Breast epithelium (tissue), 4 donors: ENCODE measurements around the gene GLIPR2. TPM values are rescaled to one million over a fixed set of nuclear protein-coding genes. Genes with fewer than 3 reads are reported as not detected.
A peak's percentile ranks its signal among the peaks of the same experiment; 100 is the strongest.

Experiments used
- DNase-seq, 2 donors: peaks; one replicate each; pipeline ENCODE4 v3.0.0-alpha.2; 2019; ENCODE audit warnings: low spot score in 2 of 2
- H3K27ac ChIP-seq, 2 donors: fragments of 200-600 bp; sonication (generic) in 1 of 2; one replicate each; pipeline ENCODE4 v1.5.1; 2016 to 2019; ENCODE audit warnings: mild to moderate bottlenecking in 1 of 2
- H3K27me3 ChIP-seq, 2 donors: fragments of 200-600 bp; sonication (generic) in 1 of 2; one replicate each; pipeline versions ENCODE4 v1.5.1 to v1.6.0; 2017 to 2019; ENCODE audit warnings: control low read depth in 1 of 2, mild to moderate bottlenecking in 1 of 2
- H3K36me3 ChIP-seq: fragments of 200-600 bp; one replicate; pipeline ENCODE4 v1.5.1; 2019
- H3K4me1 ChIP-seq, 2 donors: fragments of 200-600 bp; sonication (generic); one replicate each; pipeline ENCODE4 v1.5.1; 2016 to 2019; ENCODE audit warnings: control low read depth in 1 of 2
- H3K4me3 ChIP-seq, 3 donors: fragments of 200-600 bp; sonication (generic); 1 replicate in 2 of 3; 2 replicates in 1 of 3; pipeline ENCODE4 v1.5.1; 2016 to 2019; ENCODE audit warnings: mild to moderate bottlenecking in 3 of 3, moderate library complexity in 2 of 3
- H3K9me3 ChIP-seq, 2 donors: fragments of 200-600 bp; sonication (generic) in 1 of 2; one replicate each; pipeline ENCODE4 v1.5.1; 2016 to 2019; ENCODE audit warnings: control low read depth in 1 of 2
- CTCF ChIP-seq, 3 donors: fragments of 450-650 bp; IDR thresholded peaks; one replicate each; pipeline ENCODE4 v1.5.1; 2016 to 2017; ENCODE audit warnings: antibody characterized with exemption in 3 of 3, mild to moderate bottlenecking in 3 of 3, moderate library complexity in 3 of 3
- POLR2A ChIP-seq: fragments of 450-650 bp; IDR thresholded peaks from one replicate; pipeline ENCODE4 v1.6.1; 2016; ENCODE audit warnings: antibody characterized with exemption, mild to moderate bottlenecking, moderate library complexity
- POLR2AphosphoS5 ChIP-seq, 3 donors: sonication (generic); formaldehyde crosslinking; IDR thresholded peaks; one replicate each; pipeline ENCODE4 v1.6.1; 2017; ENCODE audit warnings: antibody characterized with exemption in 3 of 3
- intact Hi-C: fragments of 100-400 bp; cut with DNase I; formaldehyde crosslinking; loops from one replicate; pipeline ENCODE4 v1.15.1; 2023; ENCODE audit warnings: low total_unique reads
- total RNA-seq, 3 donors: library from RNA; depleted of rRNA; stranded (reverse); fragments of >200 nt; gene quantifications; one replicate each; pipeline ENCODE4 v1.1.0, GENCODE V29; 2016

The GLIPR2 gene
- total RNA-seq, 3 donors from 2014 or later: 16.5 to 57.4 (median 26.9) TPM

- Histone ChIP-seq H3K4me3 (peak overlapping the region; percentile 39 to 67 (median 50)), H3K9me3 (no peaks in the 10 kb centered on the region), H3K27ac (peak overlapping the region; percentile 41 to 82), H3K36me3 (no peaks in the 10 kb centered on the region), H3K27me3 (no peaks in the 10 kb centered on the region), H3K4me1 (no peaks in the 10 kb centered on the region)
- DNase-seq: no peak
- intact Hi-C loops: loop anchor here (10.0 kb wide), 1 partner anchor 61 kb away; no protein-coding TSS in a partner anchor
- TF ChIP-seq POLR2AphosphoS5 (IDR thresholded peaks at IDR 0.05) (no peak), CTCF (IDR thresholded peaks at IDR 0.05) (no peak), POLR2A (no peak)
Observed at GRCh38 chr9:36165826-36166167, 29.3 kb downstream of the GLIPR2 start.

DNA sequence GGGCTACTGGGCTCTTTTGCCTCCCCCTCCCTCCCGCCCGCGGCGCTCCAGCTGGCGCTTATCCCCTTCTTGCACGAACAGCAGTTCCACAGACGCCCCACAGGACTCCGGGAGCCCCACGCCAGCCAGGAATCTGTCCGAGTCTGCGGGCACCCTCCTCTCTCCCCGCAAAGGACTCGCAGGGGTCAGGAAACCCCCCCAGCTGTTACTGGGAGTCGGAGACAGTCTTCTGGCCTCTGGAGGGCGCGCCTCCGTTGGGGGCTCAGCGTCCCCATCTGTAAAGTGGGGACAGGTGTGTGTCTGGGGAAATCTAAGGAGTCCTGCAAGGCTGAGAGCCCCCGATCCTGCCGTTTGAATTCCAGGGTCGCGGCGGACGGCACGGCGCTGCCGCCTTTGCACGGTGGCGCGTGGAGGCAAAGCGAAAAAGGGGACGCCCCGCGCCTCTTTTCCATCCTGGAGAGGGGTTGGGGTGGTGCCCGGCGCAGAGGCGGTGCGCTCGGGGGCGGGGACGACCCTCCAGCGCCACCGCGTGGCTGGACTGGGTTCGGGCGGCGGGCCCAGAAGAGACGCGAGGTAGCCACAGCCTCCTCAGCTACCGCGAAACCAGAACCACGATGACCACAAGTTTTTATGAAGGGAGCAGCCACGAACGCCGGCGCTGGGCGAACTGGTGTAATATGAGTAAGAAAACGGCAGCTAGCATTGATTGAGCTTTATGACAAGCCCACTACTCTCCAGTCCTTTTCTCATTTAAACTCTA lies 29.8 kb downstream of the GLIPR2 start:
- peak; percentile 56 to 79 for DNase-seq

GRCh38 chr9:36169166-36169565 lies 32.6 kb downstream of the GLIPR2 start, which contains the start of gene CCIN:
Gene CCIN (plus strand): TSS chr9:36169388. CDS start chr9:36169503, 115 bp downstream.
- H3K27ac ChIP-seq: no peak within 1 kb of the TSS
- no peak for TF ChIP-seq POLR2AphosphoS5 (IDR thresholded peaks at IDR 0.05)
- no peak for TF ChIP-seq POLR2A
- TF ChIP-seq CTCF (IDR thresholded peaks at IDR 0.05): no peak
- no peaks in the 10 kb centered on the region for H3K27me3 ChIP-seq
- no peaks in the 10 kb centered on the region for H3K9me3 ChIP-seq
- intact Hi-C loops: loop anchor here (10.0 kb wide), 1 partner anchor 64 kb away; no protein-coding TSS in a partner anchor
- H3K4me3 ChIP-seq: no peak within 1 kb of the TSS
- H3K4me1 ChIP-seq: no peaks in the 10 kb centered on the region
- DNase-seq: no peak
- H3K36me3 ChIP-seq: no peaks in the 10 kb centered on the region

More for the DNA sequence above, 29.8 kb downstream of the GLIPR2 start:
- no peaks in the 10 kb centered on the region for H3K27me3 ChIP-seq
- H3K27ac ChIP-seq: peak overlapping the region; percentile 41 to 82
- no peaks in the 10 kb centered on the region for H3K36me3 ChIP-seq
- no peaks in the 10 kb centered on the region for H3K4me1 ChIP-seq
- peak overlapping the region; percentile 39 to 67 (median 50) for H3K4me3 ChIP-seq
- TF ChIP-seq POLR2AphosphoS5 (IDR thresholded peaks at IDR 0.05): peak in 2 of 3 donors; percentile 30 to 45
- TF ChIP-seq POLR2A: no peak
- peak; percentile 87 to 89 (median 89) for TF ChIP-seq CTCF (IDR thresholded peaks at IDR 0.05)
- no peaks in the 10 kb centered on the region for H3K9me3 ChIP-seq
- intact Hi-C loops: loop anchor here (10.0 kb wide), 1 partner anchor 62 kb away; no protein-coding TSS in a partner anchor

DNA sequence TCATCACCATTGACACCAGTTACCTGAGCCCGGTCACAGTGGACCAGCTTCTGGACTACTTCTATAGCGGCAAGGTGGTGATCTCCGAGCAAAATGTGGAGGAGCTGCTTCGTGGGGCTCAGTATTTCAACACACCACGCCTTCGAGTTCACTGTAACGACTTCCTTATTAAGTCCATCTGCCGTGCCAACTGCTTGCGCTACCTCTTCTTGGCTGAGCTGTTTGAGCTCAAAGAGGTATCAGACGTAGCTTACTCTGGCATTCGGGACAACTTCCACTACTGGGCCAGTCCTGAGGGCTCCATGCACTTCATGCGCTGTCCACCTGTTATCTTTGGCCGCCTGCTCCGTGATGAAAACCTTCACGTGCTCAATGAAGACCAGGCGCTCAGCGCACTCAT lies 33.2 kb downstream of the GLIPR2 start:
- no peaks in the 10 kb centered on the region for H3K36me3 ChIP-seq
- H3K4me1 ChIP-seq: no peaks in the 10 kb centered on the region
- H3K9me3 ChIP-seq: no peaks in the 10 kb centered on the region
- H3K27me3 ChIP-seq: no peaks in the 10 kb centered on the region
- H3K27ac ChIP-seq: no peak overlapping the region
- intact Hi-C loops: loop anchor here (10.0 kb wide), 1 partner anchor 65 kb away; no protein-coding TSS in a partner anchor
- no peak for DNase-seq
- no peak overlapping the region for H3K4me3 ChIP-seq
- TF ChIP-seq POLR2A: no peak
- TF ChIP-seq CTCF (IDR thresholded peaks at IDR 0.05): no peak
- no peak for TF ChIP-seq POLR2AphosphoS5 (IDR thresholded peaks at IDR 0.05)

GRCh38 chr9:36170531-36170930 lies 34.0 kb downstream of the GLIPR2 start:
- TF ChIP-seq POLR2A: no peak
- TF ChIP-seq POLR2AphosphoS5 (IDR thresholded peaks at IDR 0.05): no peak
- no peak for TF ChIP-seq CTCF (IDR thresholded peaks at IDR 0.05)
- no peaks in the 10 kb centered on the region for H3K4me1 ChIP-seq
- DNase-seq: no peak
- intact Hi-C loops: no loop called here
- H3K27ac ChIP-seq: no peak overlapping the region
- no peaks in the 10 kb centered on the region for H3K36me3 ChIP-seq
- no peaks in the 10 kb centered on the region for H3K9me3 ChIP-seq
- H3K4me3 ChIP-seq: no peak overlapping the region
- no peaks in the 10 kb centered on the region for H3K27me3 ChIP-seq
